Body of pancreas (tissue), 4 donors: ENCODE data around the gene CREB3L1. TPM values are rescaled to one million over a fixed set of nuclear protein-coding genes. Genes with fewer than 3 reads are reported as not detected.
A peak's percentile ranks its signal among the peaks of the same experiment; 100 is the strongest.

Experiments
- ATAC-seq: fragments of 150-250 bp; one replicate; pipeline ENCODE4 v1.9.1; 2016
- DNase-seq, 4 donors: peaks; one replicate each; pipeline ENCODE4 v3.0.0-alpha.2; 2019
- H3K27ac ChIP-seq, 4 donors: fragments of 200-600 bp; sonication (generic); 1 replicate in 3 of 4; 2 replicates in 1 of 4; pipeline versions ENCODE4 v1.5.1 to v1.6.1; 2016 to 2019; ENCODE audit warnings: mild to moderate bottlenecking in 1 of 4, mixed read lengths in 1 of 4, moderate library complexity in 1 of 4
- H3K27me3 ChIP-seq, 2 donors: fragments of 200-600 bp; sonication (generic); one replicate each; pipeline ENCODE4 v1.6.0; 2016; ENCODE audit warnings: mild to moderate bottlenecking in 1 of 2
- H3K36me3 ChIP-seq, 2 donors: fragments of 200-600 bp; sonication (generic); replicated peaks in 1 of 2; 2 replicates each; pipeline ENCODE4 v1.5.1; 2016; ENCODE audit warnings: low read depth in 2 of 2; ENCODE audit not compliant: insufficient read depth in 1 of 2
- H3K4me1 ChIP-seq: fragments of 200-600 bp; sonication (generic); one replicate; pipeline ENCODE4 v1.6.0; 2016
- H3K4me3 ChIP-seq, 2 donors: fragments of 200-600 bp; sonication (generic); 1 replicate in 1 of 2; 2 replicates in 1 of 2; pipeline ENCODE4 v1.5.1; 2016 to 2019
- H3K9me3 ChIP-seq, 3 donors: fragments of 200-600 bp; sonication (generic); 1 replicate in 2 of 3; 2 replicates in 1 of 3; pipeline ENCODE4 v1.5.1; 2016
- CTCF ChIP-seq, 7 experiments: fragments of 450-650 bp in 4 of 7; fragments of 200-600 bp in 3 of 7; sonication (generic) in 3 of 7; IDR thresholded peaks; one replicate each; pipeline ENCODE4 v1.5.1; 2016 to 2019; ENCODE audit warnings: antibody characterized with exemption in 7 of 7
- POLR2A ChIP-seq, 3 donors: fragments of 450-650 bp; IDR thresholded peaks; one replicate each; pipeline ENCODE4 v1.6.1; 2016; ENCODE audit warnings: antibody characterized with exemption in 3 of 3, mild to moderate bottlenecking in 2 of 3
- WGBS, 2 donors: methylation state at CpG; one replicate each; pipeline ENCODE4 v1.1.5; 2017; 5-methylcytosine and 5-hydroxymethylcytosine counted together
- intact Hi-C: fragments of 100-400 bp; cut with DNase I; formaldehyde crosslinking; loops from one replicate; pipeline ENCODE4 v1.15.1; 2023
- total RNA-seq, 2 donors: library from RNA; depleted of rRNA; stranded (reverse); fragments of >200 nt; gene quantifications; one replicate each; pipeline ENCODE4 v1.1.0, GENCODE V29; 2016

CREB3L1 gene
- total RNA-seq, 2 donors from 2014 or later: 20.8 to 22.7 TPM

- peaks cover 0 to 23% of the 10 kb centered on the region in 2 donors for H3K36me3 ChIP-seq
- DNase-seq: peak; percentile 69 to 84 (median 79)
- peak overlapping the region in 3 of 4 donors; percentile 63 to 68 (median 65) for H3K27ac ChIP-seq
- intact Hi-C loops: no loop called here
- 31 to 37% methylated on average over 16 of the region's 16 CpGs for WGBS, 2 donors
- H3K4me1 ChIP-seq: peaks cover 21% of the 10 kb centered on the region
- H3K27me3 ChIP-seq: no peaks in the 10 kb centered on the region
- ATAC-seq: peak; percentile 76
- peak; percentile 72 to 91 (median 86) for TF ChIP-seq CTCF (IDR thresholded peaks at IDR 0.05)
- no peak for TF ChIP-seq POLR2A (IDR thresholded peaks at IDR 0.05)
- no peak overlapping the region for H3K4me3 ChIP-seq
- no peaks in the 10 kb centered on the region for H3K9me3 ChIP-seq
Observed at GRCh38 chr11:46315033-46315738, 37.7 kb downstream of the CREB3L1 start.

GRCh38 chr11:46315783-46316563 is 38.5 kb downstream of the CREB3L1 start:
- Histone ChIP-seq H3K27me3 (no peaks in the 10 kb centered on the region), H3K4me1 (peaks cover 21% of the 10 kb centered on the region), H3K36me3 (peaks cover 0 to 23% of the 10 kb centered on the region in 2 donors), H3K27ac (peak overlapping the region; percentile 5 to 68 (median 64)), H3K9me3 (no peaks in the 10 kb centered on the region), H3K4me3 (no peak overlapping the region)
- intact Hi-C loops: no loop called here
- TF ChIP-seq POLR2A (IDR thresholded peaks at IDR 0.05) (peak in 2 of 3 donors; percentile 28 to 33), CTCF (IDR thresholded peaks at IDR 0.05) (no peak)
- WGBS, 2 donors: 8 to 52% methylated on average over 1 to 12 of the region's 12 CpGs
- peak; percentile 83 for ATAC-seq
- peak; percentile 79 to 92 (median 90) for DNase-seq

GRCh38 chr11:46319074-46319453 is 41.6 kb downstream of the CREB3L1 start:
- ATAC-seq: no peak
- no peaks in the 10 kb centered on the region for H3K27me3 ChIP-seq
- WGBS, 2 donors: 87 to 100% methylated on average over 5 of the region's 5 CpGs

GRCh38 chr11:46321757-46322156 is 44.3 kb downstream of the CREB3L1 start:
- no peak overlapping the region for H3K27ac ChIP-seq
- H3K9me3 ChIP-seq: no peaks in the 10 kb centered on the region
- intact Hi-C loops: loop anchor here (10.0 kb wide), 1 partner anchor 197 kb away; the partner anchor contains the start of gene PHF21A
- peaks cover 0 to 19% of the 10 kb centered on the region in 2 donors for H3K36me3 ChIP-seq
- no peak overlapping the region for H3K4me3 ChIP-seq
- peaks cover under 1% of the 10 kb centered on the region for H3K4me1 ChIP-seq
- TF ChIP-seq POLR2A (IDR thresholded peaks at IDR 0.05) (no peak), CTCF (IDR thresholded peaks at IDR 0.05) (no peak)
- DNase-seq (no peak), ATAC-seq (no peak)
- WGBS, 2 donors: 80 to 88% methylated on average over 2 of the region's 2 CpGs
- no peaks in the 10 kb centered on the region for H3K27me3 ChIP-seq

More at GRCh38 chr11:46319074-46319453, 41.6 kb downstream of the CREB3L1 start:
- no peak for TF ChIP-seq CTCF (IDR thresholded peaks at IDR 0.05)
- TF ChIP-seq POLR2A (IDR thresholded peaks at IDR 0.05): no peak
- Histone ChIP-seq H3K27ac (peak overlapping the region in 2 of 4 donors; percentile 7 to 41), H3K9me3 (no peaks in the 10 kb centered on the region), H3K36me3 (peaks cover 0 to 19% of the 10 kb centered on the region in 2 donors), H3K4me1 (peaks cover 21% of the 10 kb centered on the region), H3K4me3 (no peak overlapping the region)
- no peak for DNase-seq
- intact Hi-C loops: no loop called here
